Measurements from ENCODE around the gene ACAA1. TPM values are rescaled to one million over a fixed set of nuclear protein-coding genes. Genes with fewer than 3 reads are reported as not detected.
"Not testable (repeated sequence)": the region's sequence is repeated elsewhere in the genome, so short reads cannot be mapped to it uniquely, and the experiment has no call there.

Gene ACAA1
- total RNA-seq, 1 experiment from 2014 or later, result 52.0 TPM

GRCh38 chr3:38083871-38084333 lies 53.0 kb downstream of the ACAA1 start:
- CTCF ChIA-PET, result no interaction called here
- Histone ChIP-seq H3K27me3 (ENCODE audit: control insufficient read depth, insufficient read depth, low read length) (no peaks in the 10 kb centered on the region), H3K36me3 (ENCODE audit: control insufficient read depth, insufficient read depth, low read length) (no peaks in the 10 kb centered on the region), H3K9me3 (ENCODE audit: control insufficient read depth, insufficient read depth, low read depth, low read length) (no peaks in the 10 kb centered on the region), H3K4me3 (ENCODE audit: low read depth in 2 of 2, low read length in 2 of 2) (no peak overlapping the region), H3K4me1 (ENCODE audit: control insufficient read depth, insufficient read depth, low read length) (no peaks in the 10 kb centered on the region), H3K27ac (ENCODE audit: low read length) (no peak overlapping the region)
- no TSS peak for BruUV-seq (replicated peaks)
- DNase-seq (ENCODE audit: low read depth, low spot score) (no peak), ATAC-seq (no peak)
- POLR2A ChIA-PET, result no interaction called here
- intact Hi-C loops (cut with micrococcal nuclease; ENCODE audit: unreplicated experiment) (no loop called here), in situ Hi-C loops (cut with HindIII; ENCODE audit: low pct_unique_long_range_greater_than_20kb, low sequenced_read_pairs) (no loop called here)
- no peak for TF ChIP-seq TCF7L2 (IDR thresholded peaks at IDR 0.05; ENCODE audit: low read depth, low read length)
- TF ChIP-seq REST (IDR thresholded peaks at IDR 0.05; ENCODE audit: insufficient read depth in 1 of 2, low read depth in 2 of 2, low read length in 1 of 2), result no peak
- TF ChIP-seq SIN3A (IDR thresholded peaks at IDR 0.05; ENCODE audit: borderline replicate concordance, insufficient read depth, low read depth, low read length), result no peak
- no peak for TF ChIP-seq CTCF (IDR thresholded peaks at IDR 0.05)
- no peak for TF ChIP-seq POLR2AphosphoS5 (IDR thresholded peaks at IDR 0.05; ENCODE audit: low read depth, low read length)

GRCh38 chr3:38083254-38083653 lies 53.7 kb downstream of the ACAA1 start:
- H3K27ac ChIP-seq (ENCODE audit: low read length); BruUV-seq (replicated peaks); H3K4me1 ChIP-seq (ENCODE audit: control insufficient read depth, insufficient read depth, low read length); ATAC-seq; H3K27me3 ChIP-seq (ENCODE audit: control insufficient read depth, insufficient read depth, low read length); H3K36me3 ChIP-seq (ENCODE audit: control insufficient read depth, insufficient read depth, low read length); H3K9me3 ChIP-seq (ENCODE audit: control insufficient read depth, insufficient read depth, low read depth, low read length); H3K4me3 ChIP-seq (ENCODE audit: low read depth in 2 of 2, low read length in 2 of 2); in situ Hi-C loops (cut with HindIII; ENCODE audit: low pct_unique_long_range_greater_than_20kb, low sequenced_read_pairs); CTCF ChIA-PET; intact Hi-C loops (cut with micrococcal nuclease; ENCODE audit: unreplicated experiment); DNase-seq (ENCODE audit: low read depth, low spot score); POLR2A ChIA-PET: not testable (repeated sequence)

- CTCF ChIA-PET; intact Hi-C loops (cut with micrococcal nuclease; ENCODE audit: unreplicated experiment); POLR2A ChIA-PET; H3K4me3 ChIP-seq (ENCODE audit: low read depth in 2 of 2, low read length in 2 of 2); H3K4me1 ChIP-seq (ENCODE audit: control insufficient read depth, insufficient read depth, low read length); H3K36me3 ChIP-seq (ENCODE audit: control insufficient read depth, insufficient read depth, low read length); BruUV-seq (replicated peaks); ATAC-seq; H3K9me3 ChIP-seq (ENCODE audit: control insufficient read depth, insufficient read depth, low read depth, low read length); DNase-seq (ENCODE audit: low read depth, low spot score); H3K27ac ChIP-seq (ENCODE audit: low read length); in situ Hi-C loops (cut with HindIII; ENCODE audit: low pct_unique_long_range_greater_than_20kb, low sequenced_read_pairs); H3K27me3 ChIP-seq (ENCODE audit: control insufficient read depth, insufficient read depth, low read length): not testable (repeated sequence)
These were observed 54.6 kb downstream of the ACAA1 start for GRCh38 chr3:38082296-38082695.

GRCh38 chr3:38077073-38077472 lies 59.9 kb downstream of the ACAA1 start:
- H3K4me3 ChIP-seq (ENCODE audit: low read depth in 2 of 2, low read length in 2 of 2); CTCF ChIA-PET; intact Hi-C loops (cut with micrococcal nuclease; ENCODE audit: unreplicated experiment); H3K27me3 ChIP-seq (ENCODE audit: control insufficient read depth, insufficient read depth, low read length); ATAC-seq; H3K4me1 ChIP-seq (ENCODE audit: control insufficient read depth, insufficient read depth, low read length); H3K27ac ChIP-seq (ENCODE audit: low read length); DNase-seq (ENCODE audit: low read depth, low spot score); POLR2A ChIA-PET; in situ Hi-C loops (cut with HindIII; ENCODE audit: low pct_unique_long_range_greater_than_20kb, low sequenced_read_pairs); BruUV-seq (replicated peaks); H3K9me3 ChIP-seq (ENCODE audit: control insufficient read depth, insufficient read depth, low read depth, low read length); H3K36me3 ChIP-seq (ENCODE audit: control insufficient read depth, insufficient read depth, low read length): not testable (repeated sequence)
